Body of pancreas (tissue), 4 donors: ENCODE results near the gene KCNMB2.

Experiments used
- POLR2A ChIP-seq, 3 donors: fragments of 450-650 bp; IDR thresholded peaks; one replicate each; pipeline ENCODE4 v1.6.1; 2016; ENCODE audit warnings: antibody characterized with exemption in 3 of 3, mild to moderate bottlenecking in 2 of 3
- TF ChIP-seq, protein P1 (sequence below), 7 experiments: fragments of 450-650 bp in 4 of 7; fragments of 200-600 bp in 3 of 7; sonication (generic) in 3 of 7; IDR thresholded peaks; one replicate each; pipeline ENCODE4 v1.5.1; 2016 to 2019; ENCODE audit warnings: antibody characterized with exemption in 7 of 7

DNA sequence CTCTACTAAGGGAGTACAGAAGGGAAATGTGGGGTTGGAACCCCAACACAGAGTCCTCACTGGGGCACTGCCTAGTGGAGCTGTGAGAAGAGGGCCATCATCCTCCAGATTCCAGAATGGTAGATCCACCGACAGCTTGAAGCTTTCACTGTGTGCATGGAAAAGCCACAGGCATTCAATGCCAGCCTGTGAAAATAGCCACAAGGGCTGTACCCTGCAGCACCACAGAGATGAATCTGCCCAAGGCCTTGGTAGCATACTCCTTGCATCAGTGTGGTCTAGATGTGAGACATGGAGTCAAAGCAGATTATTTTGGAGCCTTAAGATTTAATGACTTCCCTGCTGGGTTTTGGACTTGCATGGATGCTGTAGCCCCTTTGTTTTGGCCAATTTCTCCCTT is 39.3 kb upstream of the KCNMB2 start:
- TF ChIP-seq, protein P1, sequence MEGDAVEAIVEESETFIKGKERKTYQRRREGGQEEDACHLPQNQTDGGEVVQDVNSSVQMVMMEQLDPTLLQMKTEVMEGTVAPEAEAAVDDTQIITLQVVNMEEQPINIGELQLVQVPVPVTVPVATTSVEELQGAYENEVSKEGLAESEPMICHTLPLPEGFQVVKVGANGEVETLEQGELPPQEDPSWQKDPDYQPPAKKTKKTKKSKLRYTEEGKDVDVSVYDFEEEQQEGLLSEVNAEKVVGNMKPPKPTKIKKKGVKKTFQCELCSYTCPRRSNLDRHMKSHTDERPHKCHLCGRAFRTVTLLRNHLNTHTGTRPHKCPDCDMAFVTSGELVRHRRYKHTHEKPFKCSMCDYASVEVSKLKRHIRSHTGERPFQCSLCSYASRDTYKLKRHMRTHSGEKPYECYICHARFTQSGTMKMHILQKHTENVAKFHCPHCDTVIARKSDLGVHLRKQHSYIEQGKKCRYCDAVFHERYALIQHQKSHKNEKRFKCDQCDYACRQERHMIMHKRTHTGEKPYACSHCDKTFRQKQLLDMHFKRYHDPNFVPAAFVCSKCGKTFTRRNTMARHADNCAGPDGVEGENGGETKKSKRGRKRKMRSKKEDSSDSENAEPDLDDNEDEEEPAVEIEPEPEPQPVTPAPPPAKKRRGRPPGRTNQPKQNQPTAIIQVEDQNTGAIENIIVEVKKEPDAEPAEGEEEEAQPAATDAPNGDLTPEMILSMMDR (IDR thresholded peaks at IDR 0.05), result no peak
- no peak for TF ChIP-seq POLR2A (IDR thresholded peaks at IDR 0.05)
